HG02588 (cell line): Measurements from ENCODE around the gene SAMD11.

Experiments
- ATAC-seq: cut with Tn5 transposase; IDR thresholded peaks from one replicate; pipeline ENCODE4 v1.9.1; 2021; ENCODE audit warnings: mild to moderate bottlenecking, moderate library complexity; ENCODE audit not compliant: unreplicated experiment

Gene SAMD11

GRCh38 chr1:916173-917075 is 7.3 kb upstream of the SAMD11 start:
- ATAC-seq = no peak

GRCh38 chr1:917076-917459 is 6.7 kb upstream of the SAMD11 start:
- ATAC-seq = no peak

- no peak for ATAC-seq
These were observed 6.1 kb upstream of the SAMD11 start for GRCh38 chr1:917466-918091.

GRCh38 chr1:918353-918752 is 5.4 kb upstream of the SAMD11 start:
- ATAC-seq = no peak

GRCh38 chr1:918843-919242 is 4.9 kb upstream of the SAMD11 start:
- ATAC-seq = no peak

GRCh38 chr1:919271-919872 is 4.4 kb upstream of the SAMD11 start:
- ATAC-seq = no peak

DNA sequence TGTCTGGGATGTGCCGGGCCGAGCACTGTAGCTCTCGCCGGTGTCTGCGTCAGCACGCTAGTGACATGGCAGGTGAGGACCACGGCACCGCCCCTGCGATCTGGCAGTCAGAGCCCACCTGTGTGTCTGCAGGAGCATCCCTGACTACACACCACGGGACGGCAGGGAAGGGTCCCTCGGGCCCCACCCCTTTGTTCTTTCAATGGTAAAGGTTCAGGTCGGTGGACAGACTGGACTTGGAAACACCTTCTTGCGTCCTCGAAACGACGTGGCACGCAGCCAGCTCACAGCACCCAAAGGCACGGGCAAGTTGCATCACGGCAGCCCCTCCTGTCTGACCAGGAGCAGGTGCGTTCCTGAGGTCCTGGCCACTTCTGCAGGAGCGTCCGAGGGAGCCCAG is 3.7 kb upstream of the SAMD11 start:
- ATAC-seq = no peak

DNA sequence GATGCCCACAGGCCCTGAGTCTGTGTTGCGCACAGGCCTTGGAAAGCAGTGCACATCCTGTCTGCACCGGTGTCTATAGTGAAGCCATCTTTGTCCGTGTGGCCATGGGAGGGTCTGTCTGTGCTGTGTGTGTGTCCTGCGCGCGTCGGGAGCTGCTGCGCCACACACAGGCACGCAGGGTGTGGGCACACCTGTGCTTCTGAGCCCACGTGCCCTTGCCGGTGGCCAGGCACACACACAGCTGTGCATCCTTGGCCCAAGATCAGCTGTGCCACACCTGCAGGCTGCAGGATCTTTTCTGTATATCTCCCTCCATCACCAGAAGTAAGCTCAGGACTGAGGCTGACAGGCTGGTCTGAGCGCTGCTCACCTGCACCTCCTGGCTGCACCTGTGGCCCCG is 3.2 kb upstream of the SAMD11 start:
- ATAC-seq = no peak

DNA sequence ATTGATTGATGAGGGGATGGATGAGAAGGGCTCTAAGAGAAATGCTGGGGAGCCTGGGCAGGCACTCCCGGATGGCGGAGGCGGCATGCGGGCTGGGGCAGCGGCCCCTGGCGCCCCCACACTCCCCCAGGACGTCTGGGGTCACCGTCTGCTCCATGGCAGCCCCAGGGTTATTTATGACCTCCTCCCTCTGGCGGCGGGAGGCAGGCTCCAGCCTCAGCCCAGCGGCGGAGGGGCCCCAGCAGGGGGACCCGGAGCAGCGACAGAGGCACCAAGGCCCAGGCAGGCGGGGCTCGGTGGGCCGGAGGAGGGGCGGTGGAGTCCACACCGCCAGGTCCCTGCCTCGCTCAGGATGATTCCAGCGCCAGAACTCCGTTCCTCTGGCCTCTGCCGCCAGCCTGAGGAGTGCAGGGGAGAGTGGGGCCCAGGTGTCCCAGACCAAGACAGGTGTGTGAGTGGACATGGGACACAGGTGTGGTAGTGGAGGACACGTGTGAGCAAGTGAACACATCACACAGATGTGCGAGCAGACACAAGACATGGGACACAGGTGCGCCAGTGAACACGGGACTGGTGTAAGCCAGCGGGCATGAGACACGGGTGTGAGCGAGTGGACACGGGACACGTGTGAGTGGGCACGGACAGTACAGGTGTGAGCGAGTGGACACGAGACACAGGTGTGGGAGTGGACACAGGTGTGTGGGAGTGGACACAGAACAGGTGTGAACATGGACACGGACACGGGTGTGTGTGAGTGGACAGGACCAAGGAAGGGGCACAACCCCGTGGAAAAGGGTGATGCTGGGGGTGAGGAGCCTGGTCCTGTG is 2.5 kb upstream of the SAMD11 start:
- no peak for ATAC-seq

DNA sequence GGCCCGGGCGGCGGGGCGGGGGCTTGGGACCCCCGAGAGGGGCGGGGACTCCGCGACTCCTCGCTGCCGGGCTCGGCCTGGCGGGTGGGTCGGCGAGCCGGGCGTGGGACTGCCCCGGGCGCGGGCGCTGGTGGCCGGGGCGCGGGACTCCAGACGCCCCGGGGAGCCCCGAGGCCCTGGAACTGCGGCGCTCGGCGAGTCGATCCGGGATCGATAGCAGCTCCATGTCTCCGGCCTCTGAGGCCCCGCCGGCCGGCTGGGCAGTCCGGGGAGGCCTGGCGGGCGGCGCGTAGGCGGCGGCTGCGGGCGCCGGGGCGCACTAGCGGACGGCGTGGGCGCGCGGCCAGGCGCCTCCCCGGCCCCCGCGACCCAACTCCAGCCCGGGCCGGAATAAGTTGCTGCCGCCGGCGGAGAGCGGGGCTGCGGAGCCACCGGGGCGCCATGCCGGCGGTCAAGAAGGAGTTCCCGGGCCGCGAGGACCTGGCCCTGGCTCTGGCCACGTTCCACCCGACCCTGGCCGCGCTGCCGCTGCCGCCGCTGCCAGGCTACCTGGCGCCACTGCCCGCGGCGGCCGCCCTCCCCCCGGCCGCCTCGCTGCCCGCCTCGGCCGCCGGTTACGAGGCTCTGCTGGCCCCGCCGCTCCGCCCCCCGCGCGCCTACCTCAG is 400 bp downstream of the SAMD11 start:
- no peak for ATAC-seq

DNA sequence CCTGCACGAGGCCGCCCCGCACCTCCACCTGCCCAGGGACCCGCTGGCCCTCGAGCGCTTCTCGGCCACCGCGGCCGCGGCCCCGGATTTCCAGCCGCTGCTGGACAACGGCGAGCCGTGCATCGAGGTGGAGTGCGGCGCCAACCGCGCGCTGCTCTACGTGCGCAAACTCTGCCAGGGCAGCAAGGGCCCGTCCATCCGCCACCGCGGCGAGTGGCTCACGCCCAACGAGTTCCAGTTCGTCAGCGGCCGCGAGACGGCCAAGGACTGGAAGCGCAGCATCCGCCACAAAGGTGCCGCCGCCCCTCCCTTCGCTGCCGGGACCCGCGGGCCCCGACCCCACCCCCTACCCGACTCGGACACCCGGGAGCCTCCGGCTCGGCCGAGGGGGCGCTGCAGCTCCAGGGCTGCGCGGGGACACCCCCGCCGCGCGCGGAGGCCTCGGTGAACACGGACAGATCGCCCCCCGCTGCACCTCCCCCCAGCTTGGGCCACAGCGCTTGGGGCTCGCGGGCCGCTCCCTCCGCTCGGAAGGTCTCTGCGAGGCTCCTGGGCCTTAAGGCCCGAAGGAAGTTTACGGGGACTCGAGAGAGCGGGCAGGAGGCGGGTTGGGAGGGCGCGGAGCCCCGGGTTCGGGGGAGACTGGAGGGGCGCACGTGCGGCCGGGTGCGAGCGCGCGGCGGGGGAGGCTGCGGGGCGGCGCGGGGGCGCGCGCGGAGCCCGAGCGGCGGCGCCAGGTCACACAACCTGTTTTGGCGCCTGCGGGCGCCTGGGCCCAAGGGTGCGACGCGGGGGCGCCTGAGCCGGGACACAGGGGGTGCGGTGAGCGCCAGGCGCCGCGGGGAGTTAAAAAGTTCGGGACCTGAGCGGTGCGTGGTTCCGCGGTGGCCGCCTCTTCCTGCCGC is 1.2 kb downstream of the SAMD11 start:
- no peak for ATAC-seq

- ATAC-seq = no peak
These were observed 2.1 kb downstream of the SAMD11 start for GRCh38 chr1:925561-926421.

DNA sequence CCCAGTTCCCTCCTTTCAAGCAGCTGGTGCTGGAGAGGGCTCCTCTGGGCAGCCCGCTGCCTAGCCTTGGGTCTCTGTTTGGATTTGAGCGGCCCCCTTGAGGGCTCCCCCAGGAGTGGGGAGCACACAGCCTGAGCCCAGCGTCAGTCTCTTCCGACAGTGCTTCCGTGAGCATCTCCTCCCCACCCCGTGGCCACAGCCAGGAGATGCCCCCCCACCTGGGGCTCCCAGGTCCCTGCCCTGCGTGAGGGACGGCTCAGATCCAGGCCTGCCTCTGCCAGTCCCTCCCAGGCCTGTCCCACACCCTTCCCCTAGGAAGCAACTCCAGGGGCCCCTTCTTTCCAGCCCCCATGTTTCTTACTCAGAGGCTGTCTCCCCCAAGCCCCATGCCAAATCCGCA is 3.5 kb downstream of the SAMD11 start:
- no peak for ATAC-seq

GRCh38 chr1:927748-928147 is 4.0 kb downstream of the SAMD11 start:
- ATAC-seq = no peak

DNA sequence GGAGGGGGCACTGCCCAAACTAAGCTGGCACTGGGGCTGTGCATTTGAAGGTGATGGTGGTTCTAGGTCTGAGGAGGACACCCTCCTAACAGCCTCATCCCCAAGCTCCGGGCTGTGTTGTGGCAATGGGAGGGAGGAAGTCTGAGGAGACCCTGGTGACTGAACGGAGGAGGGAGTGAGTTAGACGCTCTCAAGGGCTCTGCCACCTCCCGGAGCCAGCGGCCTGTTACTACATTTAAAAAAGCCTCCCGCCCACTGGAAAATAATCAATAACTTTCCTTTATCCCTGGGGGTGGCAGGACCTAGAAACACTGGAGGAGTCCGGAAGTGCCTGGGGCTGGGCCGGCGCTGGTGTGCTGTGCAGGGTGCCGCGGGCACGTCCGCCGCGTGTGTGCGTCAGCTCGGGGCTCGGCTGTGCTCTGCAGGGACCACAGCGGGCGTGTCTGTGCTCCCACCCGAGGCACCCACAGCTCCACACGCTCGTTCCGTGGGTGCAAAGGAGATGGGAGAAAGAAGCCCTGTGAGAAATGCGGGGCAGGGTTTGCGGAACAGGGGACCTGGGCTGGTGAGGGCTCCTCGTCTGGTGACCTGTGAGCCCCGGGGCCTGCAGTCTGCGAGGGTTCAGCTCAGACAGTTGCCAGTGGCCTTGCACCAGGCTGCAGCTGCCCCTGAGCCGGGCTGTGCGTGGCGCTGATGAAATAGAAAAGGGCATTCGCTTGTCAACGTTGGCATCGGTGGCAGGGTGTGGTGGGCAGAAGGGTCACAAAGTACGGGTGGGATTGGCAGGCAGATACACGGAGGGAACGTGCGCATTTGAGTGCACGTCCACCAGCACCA is 5.3 kb downstream of the SAMD11 start:
- no peak for ATAC-seq

DNA sequence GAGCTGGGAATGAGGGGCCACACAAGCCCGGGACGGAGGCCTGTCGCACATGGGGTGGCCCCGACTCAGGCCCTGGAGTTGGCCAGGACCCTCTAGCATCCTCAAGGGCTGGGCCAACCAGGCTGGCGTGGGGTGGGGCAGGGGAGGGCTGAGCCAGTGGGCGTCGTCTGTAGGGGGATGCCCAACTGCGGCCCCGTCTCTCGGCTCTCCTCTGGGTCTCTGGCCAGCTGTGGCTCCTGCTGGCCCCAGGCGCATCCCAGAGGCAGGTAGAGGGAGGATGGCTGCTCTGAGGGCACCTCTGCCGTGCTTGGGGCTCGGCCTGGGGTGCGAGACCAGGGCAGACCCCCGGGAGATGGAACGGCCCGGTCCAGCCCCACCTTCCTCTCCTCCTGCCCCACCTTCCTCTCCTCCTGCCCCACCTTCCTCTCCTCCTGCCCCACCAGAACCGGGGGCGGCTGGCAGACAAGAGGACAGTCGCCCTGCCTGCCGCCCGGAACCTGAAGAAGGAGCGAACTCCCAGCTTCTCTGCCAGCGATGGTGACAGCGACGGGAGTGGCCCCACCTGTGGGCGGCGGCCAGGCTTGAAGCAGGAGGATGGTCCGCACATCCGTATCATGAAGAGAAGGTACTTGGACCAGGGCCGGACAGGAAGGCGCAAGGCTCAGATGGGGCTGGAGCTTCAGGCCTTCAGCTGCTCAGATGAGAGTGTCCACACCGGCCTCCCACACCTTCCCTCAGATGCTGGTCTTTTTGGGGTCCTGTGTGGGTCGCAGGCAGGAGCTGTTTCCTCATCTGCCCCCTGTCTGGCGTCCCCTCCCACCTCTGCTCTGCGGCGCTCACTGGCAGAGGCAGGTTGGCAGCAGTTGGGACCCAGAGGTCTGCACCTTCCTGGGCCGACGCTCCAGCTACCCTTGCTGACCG is 6.2 kb downstream of the SAMD11 start:
- no peak for ATAC-seq

- ATAC-seq = no peak
These were observed 7.0 kb downstream of the SAMD11 start for GRCh38 chr1:930633-931138.
